ENCODE measurements around the gene HAUS3.

The HAUS3 gene

GRCh38 chr4:2265113-2266110 lies 23.5 kb upstream of the HAUS3 start:
- no peak overlapping the region for H3K4me3 ChIP-seq (ENCODE audit: low read length)
- no peaks in the 10 kb centered on the region for H3K36me3 ChIP-seq (ENCODE audit: control insufficient read depth, insufficient read depth, low read length)
- H3K27me3 ChIP-seq (ENCODE audit: control insufficient read depth, insufficient read depth, low read length) = no peaks in the 10 kb centered on the region
- H3K27ac ChIP-seq (ENCODE audit: low read depth, low read length) = peak overlapping the region; percentile 76
- no peak overlapping the region for H3K9ac ChIP-seq (ENCODE audit: low read length)
- H3K4me1 ChIP-seq (ENCODE audit: control insufficient read depth, insufficient read depth, low read length) = peaks cover 18% of the 10 kb centered on the region

- Histone ChIP-seq H3K36me3 (ENCODE audit: control insufficient read depth, insufficient read depth, low read length) (no peaks in the 10 kb centered on the region), H3K4me1 (ENCODE audit: control insufficient read depth, insufficient read depth, low read length) (peaks cover 21% of the 10 kb centered on the region), H3K9ac (ENCODE audit: low read length) (no peak overlapping the region), H3K27me3 (ENCODE audit: control insufficient read depth, insufficient read depth, low read length) (no peaks in the 10 kb centered on the region), H3K4me3 (ENCODE audit: low read length) (no peak overlapping the region), H3K27ac (ENCODE audit: low read depth, low read length) (no peak overlapping the region)
Measured at GRCh38 chr4:2264481-2265041, 22.6 kb upstream of the HAUS3 start.

- peaks cover 24% of the 10 kb centered on the region for H3K4me1 ChIP-seq (ENCODE audit: control insufficient read depth, insufficient read depth, low read length)
- H3K9ac ChIP-seq (ENCODE audit: low read length) = no peak overlapping the region
- H3K27me3 ChIP-seq (ENCODE audit: control insufficient read depth, insufficient read depth, low read length) = no peaks in the 10 kb centered on the region
- H3K36me3 ChIP-seq (ENCODE audit: control insufficient read depth, insufficient read depth, low read length) = no peaks in the 10 kb centered on the region
- H3K4me3 ChIP-seq (ENCODE audit: low read length) = no peak overlapping the region
- peak overlapping the region; percentile 96 for H3K27ac ChIP-seq (ENCODE audit: low read depth, low read length)
Measured at GRCh38 chr4:2263926-2264321, 22.0 kb upstream of the HAUS3 start.

- Histone ChIP-seq H3K27ac (ENCODE audit: low read depth, low read length) (peak overlapping the region; percentile 96), H3K4me3 (ENCODE audit: low read length) (peak overlapping the region; percentile 73), H3K27me3 (ENCODE audit: control insufficient read depth, insufficient read depth, low read length) (no peaks in the 10 kb centered on the region), H3K9ac (ENCODE audit: low read length) (peak overlapping the region; percentile 67), H3K36me3 (ENCODE audit: control insufficient read depth, insufficient read depth, low read length) (no peaks in the 10 kb centered on the region), H3K4me1 (ENCODE audit: control insufficient read depth, insufficient read depth, low read length) (peaks cover 32% of the 10 kb centered on the region)
Measured at GRCh38 chr4:2262944-2263250, 21.0 kb upstream of the HAUS3 start.

GRCh38 chr4:2262145-2262943 lies 20.4 kb upstream of the HAUS3 start:
- Histone ChIP-seq H3K4me1 (ENCODE audit: control insufficient read depth, insufficient read depth, low read length) (peaks cover 38% of the 10 kb centered on the region), H3K27ac (ENCODE audit: low read depth, low read length) (peak overlapping the region; percentile 96), H3K27me3 (ENCODE audit: control insufficient read depth, insufficient read depth, low read length) (no peaks in the 10 kb centered on the region)

GRCh38 chr4:2261853-2262144 lies 19.9 kb upstream of the HAUS3 start, which contains the start of gene MXD4:
Gene MXD4 (minus strand): TSS chr4:2262109. CDS start chr4:2261980, 129 bp downstream.
- Histone ChIP-seq H3K36me3 (ENCODE audit: control insufficient read depth, insufficient read depth, low read length) (no peaks in the 10 kb centered on the region), H3K4me3 (ENCODE audit: low read length) (peak within 1 kb of the TSS; percentile 85), H3K27me3 (ENCODE audit: control insufficient read depth, insufficient read depth, low read length) (no peaks in the 10 kb centered on the region), H3K4me1 (ENCODE audit: control insufficient read depth, insufficient read depth, low read length) (peaks cover 41% of the 10 kb centered on the region), H3K27ac (ENCODE audit: low read depth, low read length) (peak within 1 kb of the TSS; percentile 96), H3K9ac (ENCODE audit: low read length) (peak within 1 kb of the TSS; percentile 75)

More at GRCh38 chr4:2262145-2262943, 20.4 kb upstream of the HAUS3 start:
- Histone ChIP-seq H3K4me3 (ENCODE audit: low read length) (peak overlapping the region; percentile 73), H3K9ac (ENCODE audit: low read length) (peak overlapping the region; percentile 67), H3K36me3 (ENCODE audit: control insufficient read depth, insufficient read depth, low read length) (no peaks in the 10 kb centered on the region)

GRCh38 chr4:2261110-2261852 lies 19.4 kb upstream of the HAUS3 start:
- Histone ChIP-seq H3K4me3 (ENCODE audit: low read length) (peak overlapping the region; percentile 85), H3K27me3 (ENCODE audit: control insufficient read depth, insufficient read depth, low read length) (no peaks in the 10 kb centered on the region), H3K9ac (ENCODE audit: low read length) (peak overlapping the region; percentile 75), H3K36me3 (ENCODE audit: control insufficient read depth, insufficient read depth, low read length) (no peaks in the 10 kb centered on the region), H3K4me1 (ENCODE audit: control insufficient read depth, insufficient read depth, low read length) (peaks cover 41% of the 10 kb centered on the region), H3K27ac (ENCODE audit: low read depth, low read length) (peak overlapping the region; percentile 87)

- peak overlapping the region; percentile 76 for H3K27ac ChIP-seq (ENCODE audit: low read depth, low read length)
- H3K4me1 ChIP-seq (ENCODE audit: control insufficient read depth, insufficient read depth, low read length) = peaks cover 40% of the 10 kb centered on the region
- H3K9ac ChIP-seq (ENCODE audit: low read length) = peak overlapping the region; percentile 75
- H3K4me3 ChIP-seq (ENCODE audit: low read length) = peak overlapping the region; percentile 83
- no peaks in the 10 kb centered on the region for H3K36me3 ChIP-seq (ENCODE audit: control insufficient read depth, insufficient read depth, low read length)
- no peaks in the 10 kb centered on the region for H3K27me3 ChIP-seq (ENCODE audit: control insufficient read depth, insufficient read depth, low read length)
Measured at GRCh38 chr4:2260344-2261109, 18.6 kb upstream of the HAUS3 start.

- Histone ChIP-seq H3K4me1 (ENCODE audit: control insufficient read depth, insufficient read depth, low read length) (peaks cover 39% of the 10 kb centered on the region), H3K27ac (ENCODE audit: low read depth, low read length) (no peak overlapping the region), H3K9ac (ENCODE audit: low read length) (no peak overlapping the region), H3K27me3 (ENCODE audit: control insufficient read depth, insufficient read depth, low read length) (no peaks in the 10 kb centered on the region), H3K4me3 (ENCODE audit: low read length) (peak overlapping the region; percentile 83), H3K36me3 (ENCODE audit: control insufficient read depth, insufficient read depth, low read length) (peaks cover 3% of the 10 kb centered on the region)
Measured at GRCh38 chr4:2259541-2260343, 17.8 kb upstream of the HAUS3 start.

- Histone ChIP-seq H3K4me1 (ENCODE audit: control insufficient read depth, insufficient read depth, low read length) (peaks cover 39% of the 10 kb centered on the region), H3K9ac (ENCODE audit: low read length) (no peak overlapping the region)
Measured at GRCh38 chr4:2259036-2259540, 17.2 kb upstream of the HAUS3 start.

More at GRCh38 chr4:2259036-2259540, 17.2 kb upstream of the HAUS3 start:
- Histone ChIP-seq H3K36me3 (ENCODE audit: control insufficient read depth, insufficient read depth, low read length) (peaks cover 4% of the 10 kb centered on the region), H3K4me3 (ENCODE audit: low read length) (no peak overlapping the region), H3K27me3 (ENCODE audit: control insufficient read depth, insufficient read depth, low read length) (no peaks in the 10 kb centered on the region), H3K27ac (ENCODE audit: low read depth, low read length) (peak overlapping the region; percentile 15)

All from rectal smooth muscle tissue (tissue), 1 donor.